T-helper 1 cell treated with Interleukin-12 subunit alpha and Interleukin-12 subunit beta and Interleukin-4 antibody, amounts not matched to agents 30 ng/mL and 1 ng/mL, for 36 hours (primary cell): ENCODE measurements around the gene DRC1. TPM values are rescaled to one million over a fixed set of nuclear protein-coding genes. Genes with fewer than 3 reads are reported as not detected.
"Not testable (repeated sequence)": the region's sequence is repeated elsewhere in the genome, so short reads cannot be mapped to it uniquely, and the experiment has no call there.

Experiments
- intact Hi-C: fragments of 100-400 bp; cut with micrococcal nuclease; formaldehyde crosslinking; loops from one replicate; pipeline ENCODE4 v1.15.1; 2024
- total RNA-seq: library from RNA; stranded (reverse); gene quantifications from 2 replicates; pipeline ENCODE4 v1.2.3, GENCODE V29; 2022

DRC1 gene
- total RNA-seq = not detected in 2 replicates

- intact Hi-C loops = no loop called here
Measured at GRCh38 chr2:26401739-26402541, at the start of gene DRC1. TSS of gene DRC1 (plus strand) at chr2:26401920. CDS start at chr2:26401990, 70 bp downstream.

- intact Hi-C loops = no loop called here
Measured at GRCh38 chr2:26352892-26353291, 48.8 kb upstream of the DRC1 start.

GRCh38 chr2:26354469-26354868 is 47.3 kb upstream of the DRC1 start:
- intact Hi-C loops = not testable (repeated sequence)

- intact Hi-C loops = no loop called here
Measured at GRCh38 chr2:26355038-26355995, 46.4 kb upstream of the DRC1 start.

GRCh38 chr2:26356111-26356510 is 45.6 kb upstream of the DRC1 start:
- intact Hi-C loops = no loop called here

- intact Hi-C loops = no loop called here
Measured at GRCh38 chr2:26356771-26357170, 44.9 kb upstream of the DRC1 start.

DNA sequence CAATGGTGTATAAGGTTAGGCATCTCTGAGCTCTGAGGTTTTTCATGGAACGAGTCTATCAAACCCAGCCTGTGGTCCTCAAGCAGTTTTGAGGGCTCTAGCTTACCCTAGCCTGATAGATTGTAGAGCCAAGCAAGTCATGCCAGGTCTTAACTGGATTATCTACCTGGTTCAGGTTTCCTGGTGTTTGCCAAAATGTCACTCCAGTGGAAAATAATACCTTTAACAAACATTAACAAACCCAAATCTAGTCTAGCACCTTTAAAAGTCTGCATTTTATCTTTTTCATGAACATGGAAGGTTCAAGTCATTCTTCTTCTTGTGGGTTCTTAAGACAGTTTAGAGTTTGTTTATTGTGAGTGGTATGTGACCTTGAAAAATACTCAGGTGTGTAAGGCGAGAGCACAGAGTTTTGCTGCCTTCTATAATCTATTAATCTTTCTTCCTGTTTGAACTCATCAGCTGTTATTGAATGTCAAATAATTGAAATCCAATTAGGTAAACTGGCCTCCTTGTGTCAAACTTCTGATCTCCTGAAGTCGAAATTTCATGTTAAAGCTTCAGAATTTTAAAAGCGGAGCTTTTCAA is 41.7 kb upstream of the DRC1 start:
- intact Hi-C loops = no loop called here

GRCh38 chr2:26363323-26363722 is 38.4 kb upstream of the DRC1 start:
- intact Hi-C loops = no loop called here

- intact Hi-C loops = no loop called here
Measured at GRCh38 chr2:26363958-26364357, 37.8 kb upstream of the DRC1 start.

DNA sequence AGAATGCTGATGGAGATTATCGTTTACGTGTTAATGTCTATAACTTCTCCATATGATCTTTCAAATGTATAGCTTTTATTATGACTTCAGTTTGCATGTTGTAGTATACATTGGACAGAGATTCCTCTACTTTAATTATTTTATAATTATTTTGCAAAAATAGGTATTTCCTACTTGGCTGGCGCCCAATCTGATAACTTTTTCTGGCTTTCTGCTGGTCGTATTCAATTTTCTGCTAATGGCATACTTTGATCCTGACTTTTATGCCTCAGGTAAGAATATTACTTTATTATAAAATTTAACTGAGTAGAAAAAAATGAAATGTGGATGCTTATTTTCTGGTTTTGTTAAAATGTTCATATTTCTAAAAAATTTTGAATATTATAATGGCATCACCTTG is 37.1 kb upstream of the DRC1 start:
- intact Hi-C loops = no loop called here

- intact Hi-C loops = no loop called here
Measured at GRCh38 chr2:26366957-26367356, 34.8 kb upstream of the DRC1 start.

GRCh38 chr2:26369664-26370063 is 32.1 kb upstream of the DRC1 start:
- intact Hi-C loops = not testable (repeated sequence)

- intact Hi-C loops = not testable (repeated sequence)
Measured at GRCh38 chr2:26370909-26371308, 30.8 kb upstream of the DRC1 start.

DNA sequence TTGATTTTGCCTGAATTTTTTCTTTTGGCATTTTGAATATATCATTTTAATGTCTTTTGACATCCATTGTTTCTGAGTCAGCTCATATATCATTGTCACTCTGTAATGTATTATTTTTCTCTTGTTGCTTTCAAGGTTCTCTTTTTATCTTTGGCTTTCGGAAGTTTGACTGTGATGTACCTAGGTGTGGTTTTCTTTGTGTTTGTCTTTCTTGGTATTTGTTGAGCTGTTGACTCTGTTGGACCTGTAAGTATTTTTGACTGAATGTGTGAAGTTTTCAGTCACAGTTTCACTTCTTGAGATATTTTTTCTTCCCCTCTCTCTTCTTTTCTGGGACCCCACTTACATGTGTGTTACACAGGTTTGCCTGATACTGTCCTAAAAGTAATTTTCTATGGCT is 24.9 kb upstream of the DRC1 start:
- intact Hi-C loops = loop anchor here (2.0 kb wide), 1 partner anchor 30 kb away; the partner anchor contains the start of genes ADGRF3 and SELENOI

GRCh38 chr2:26380281-26380680 is 21.4 kb upstream of the DRC1 start:
- intact Hi-C loops = no loop called here

GRCh38 chr2:26382564-26382963 is 19.2 kb upstream of the DRC1 start:
- intact Hi-C loops = no loop called here

DNA sequence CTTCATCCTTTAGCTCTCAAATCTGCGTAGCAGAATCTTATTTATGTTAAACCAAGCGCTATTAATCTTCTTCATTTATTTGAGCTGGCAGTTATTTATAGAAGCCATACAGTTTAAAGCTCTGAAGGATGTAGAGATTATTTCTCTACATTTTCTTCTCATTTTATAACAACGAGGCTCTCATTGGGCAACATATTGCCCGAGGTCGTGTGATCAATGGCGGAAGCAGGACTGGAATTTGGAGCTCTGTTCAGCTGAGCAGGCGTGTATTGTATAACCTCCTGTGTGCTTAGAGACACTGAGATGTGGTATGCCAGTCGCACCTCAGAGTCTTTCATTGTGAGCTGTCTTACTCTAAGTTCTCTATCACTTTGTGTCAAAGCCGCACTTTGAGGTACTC is 17.5 kb upstream of the DRC1 start:
- intact Hi-C loops = no loop called here

GRCh38 chr2:26384597-26384996 is 17.1 kb upstream of the DRC1 start:
- intact Hi-C loops = no loop called here

GRCh38 chr2:26387189-26387588 is 14.5 kb upstream of the DRC1 start:
- intact Hi-C loops = no loop called here

DNA sequence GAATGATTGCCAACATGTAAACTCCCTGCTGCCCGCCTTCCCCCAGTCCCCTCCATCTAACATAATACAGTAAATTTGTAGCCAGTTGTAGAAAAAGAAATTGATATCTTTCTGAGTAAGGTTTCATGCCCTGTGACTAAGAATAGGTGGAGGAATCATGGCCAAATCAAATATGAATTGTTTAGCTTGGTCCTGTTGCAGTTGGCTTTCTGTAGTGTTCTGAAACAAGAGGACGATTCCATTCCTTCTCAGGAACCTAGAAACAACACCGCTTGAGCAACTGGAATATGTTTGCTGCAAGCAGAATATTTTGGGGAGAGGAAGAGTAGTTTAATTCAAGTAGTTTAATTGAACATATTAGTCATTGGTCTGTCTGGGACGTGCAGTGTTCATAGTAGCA is 7.0 kb upstream of the DRC1 start:
- intact Hi-C loops = loop anchor here (5.0 kb wide), 1 partner anchor 47 kb away; the partner anchor contains the start of genes ADGRF3 and SELENOI

GRCh38 chr2:26395394-26395793 is 6.3 kb upstream of the DRC1 start:
- intact Hi-C loops = loop anchor here (5.0 kb wide), 1 partner anchor 48 kb away; the partner anchor contains the start of genes ADGRF3 and SELENOI
